Testis (tissue), 3 donors: ENCODE measurements around the gene MYEOV. TPM values are rescaled to one million over a fixed set of nuclear protein-coding genes. Genes with fewer than 3 reads are reported as not detected.

Experiments
- DNase-seq: peaks from one replicate; pipeline ENCODE4 v3.0.0-alpha.2; 2019
- H3K27ac ChIP-seq, 2 donors: fragments of 200-600 bp; sonication (generic); one replicate each; pipeline ENCODE4 v1.5.1; 2019
- H3K27me3 ChIP-seq: fragments of 200-600 bp; sonication (generic); one replicate; pipeline ENCODE4 v1.5.1; 2019
- H3K36me3 ChIP-seq: fragments of 200-600 bp; sonication (generic); one replicate; pipeline ENCODE4 v1.5.1; 2017; ENCODE audit warnings: low read depth; ENCODE audit errors: missing control alignments
- H3K4me1 ChIP-seq: fragments of 200-600 bp; sonication (generic); one replicate; pipeline ENCODE4 v1.5.1; 2019
- H3K4me3 ChIP-seq, 2 donors: fragments of 200-600 bp; sonication (generic); one replicate each; pipeline ENCODE4 v1.5.1; 2017 to 2019
- H3K9me3 ChIP-seq: fragments of 200-600 bp; sonication (generic); one replicate; pipeline ENCODE4 v1.5.1; 2017
- POLR2A ChIP-seq: fragments of 450-650 bp; IDR thresholded peaks from one replicate; pipeline ENCODE4 v1.6.1; 2017; ENCODE audit warnings: antibody characterized with exemption, mild to moderate bottlenecking, moderate library complexity
- WGBS, 2 donors: methylation state at CpG; one replicate each; pipeline ENCODE4 v1.1.5; 2018; 5-methylcytosine and 5-hydroxymethylcytosine counted together
- intact Hi-C: fragments of 100-400 bp; cut with DNase I; formaldehyde crosslinking; loops from one replicate; pipeline ENCODE4 v1.15.1; 2023; ENCODE audit warnings: low total_unique reads
- polyA plus RNA-seq: library from polyadenylated mRNA; stranded (reverse); fragments of 350-450 nt; fragmentation: Illumina TruSeq; extraction: RNeasy Lipid Tissue Mini Kit (QIAGEN cat#74804); gene quantifications from one replicate; pipeline ENCODE4 v1.2.3, GENCODE V29; 2014; ENCODE audit warnings: low read depth, low replicate concordance; ENCODE audit not compliant: insufficient read depth
- total RNA-seq, 2 donors: library from RNA; depleted of rRNA; stranded (reverse); fragments of >200 nt; gene quantifications; one replicate each; pipeline ENCODE4 v1.2.3, GENCODE V29; 2016
- TF ChIP-seq, protein P1 (sequence below), 3 experiments: fragments of 450-650 bp in 2 of 3; fragments of 200-600 bp in 1 of 3; sonication (generic) in 1 of 3; IDR thresholded peaks; one replicate each; pipeline ENCODE4 v1.5.1; 2016 to 2019; ENCODE audit warnings: antibody characterized with exemption in 3 of 3, mild to moderate bottlenecking in 2 of 3, moderate library complexity in 1 of 3

Gene MYEOV
- total and polyA plus RNA-seq, 3 donors from 2014 or later = 0.43 to 1.1 (median 1.1) TPM

DNA sequence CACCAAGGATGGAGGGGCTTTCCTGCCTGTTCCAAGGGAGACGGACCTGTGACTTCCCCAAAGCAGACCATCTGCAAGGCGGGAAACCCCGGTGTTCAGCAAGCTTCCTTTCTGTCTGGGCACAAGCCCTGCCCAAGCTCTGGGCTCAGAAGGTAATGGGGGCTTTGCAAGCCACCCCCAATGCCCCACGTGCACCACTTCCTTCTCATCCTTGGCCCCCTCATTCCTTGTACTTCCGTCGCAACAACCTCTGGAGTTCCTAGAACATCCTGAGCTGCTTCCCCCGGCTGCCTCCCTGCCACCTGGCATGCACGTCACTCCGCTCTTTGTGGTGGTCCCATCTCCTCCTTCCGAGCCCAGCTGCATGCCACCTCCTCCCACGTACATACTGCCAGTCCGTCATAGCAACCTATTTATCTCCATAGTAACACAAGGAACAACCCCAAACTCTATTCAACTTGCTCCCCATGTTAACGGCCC lies 3.9 kb downstream of the MYEOV start:
- intact Hi-C loops = loop anchor here (10.0 kb wide), 1 partner anchor 337 kb away; no protein-coding TSS in a partner anchor
- Histone ChIP-seq H3K27me3 (no peaks in the 10 kb centered on the region), H3K9me3 (no peaks in the 10 kb centered on the region), H3K4me3 (no peak overlapping the region), H3K36me3 (no peaks in the 10 kb centered on the region), H3K4me1 (peaks cover 3% of the 10 kb centered on the region), H3K27ac (no peak overlapping the region)
- WGBS, 2 donors = 64 to 79% methylated on average over 13 of the region's 13 CpGs
- TF ChIP-seq, protein P1, sequence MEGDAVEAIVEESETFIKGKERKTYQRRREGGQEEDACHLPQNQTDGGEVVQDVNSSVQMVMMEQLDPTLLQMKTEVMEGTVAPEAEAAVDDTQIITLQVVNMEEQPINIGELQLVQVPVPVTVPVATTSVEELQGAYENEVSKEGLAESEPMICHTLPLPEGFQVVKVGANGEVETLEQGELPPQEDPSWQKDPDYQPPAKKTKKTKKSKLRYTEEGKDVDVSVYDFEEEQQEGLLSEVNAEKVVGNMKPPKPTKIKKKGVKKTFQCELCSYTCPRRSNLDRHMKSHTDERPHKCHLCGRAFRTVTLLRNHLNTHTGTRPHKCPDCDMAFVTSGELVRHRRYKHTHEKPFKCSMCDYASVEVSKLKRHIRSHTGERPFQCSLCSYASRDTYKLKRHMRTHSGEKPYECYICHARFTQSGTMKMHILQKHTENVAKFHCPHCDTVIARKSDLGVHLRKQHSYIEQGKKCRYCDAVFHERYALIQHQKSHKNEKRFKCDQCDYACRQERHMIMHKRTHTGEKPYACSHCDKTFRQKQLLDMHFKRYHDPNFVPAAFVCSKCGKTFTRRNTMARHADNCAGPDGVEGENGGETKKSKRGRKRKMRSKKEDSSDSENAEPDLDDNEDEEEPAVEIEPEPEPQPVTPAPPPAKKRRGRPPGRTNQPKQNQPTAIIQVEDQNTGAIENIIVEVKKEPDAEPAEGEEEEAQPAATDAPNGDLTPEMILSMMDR (IDR thresholded peaks at IDR 0.05) = no peak
- no peak for TF ChIP-seq POLR2A
- no peak for DNase-seq

GRCh38 chr11:69298267-69299022 lies 4.5 kb downstream of the MYEOV start:
- Histone ChIP-seq H3K4me3 (no peak overlapping the region), H3K27ac (no peak overlapping the region), H3K27me3 (no peaks in the 10 kb centered on the region), H3K9me3 (no peaks in the 10 kb centered on the region), H3K36me3 (no peaks in the 10 kb centered on the region), H3K4me1 (peaks cover 3% of the 10 kb centered on the region)
- DNase-seq = peak; percentile 49
- TF ChIP-seq POLR2A = no peak
- WGBS, 2 donors = 55 to 73% methylated on average over 21 to 22 of the region's 22 CpGs
- intact Hi-C loops = loop anchor here (10.0 kb wide), 1 partner anchor 336 kb away; no protein-coding TSS in a partner anchor

- intact Hi-C loops = loop anchor here (10.0 kb wide), 1 partner anchor 336 kb away; no protein-coding TSS in a partner anchor
- H3K4me3 ChIP-seq = no peak overlapping the region
- TF ChIP-seq, protein P1 (IDR thresholded peaks at IDR 0.05) = no peak
- no peak for TF ChIP-seq POLR2A
- peaks cover 3% of the 10 kb centered on the region for H3K4me1 ChIP-seq
- H3K27ac ChIP-seq = no peak overlapping the region
- H3K27me3 ChIP-seq = no peaks in the 10 kb centered on the region
- no peaks in the 10 kb centered on the region for H3K36me3 ChIP-seq
- WGBS, 2 donors = 83 to 93% methylated on average over 4 to 11 of the region's 11 CpGs
- no peaks in the 10 kb centered on the region for H3K9me3 ChIP-seq
- DNase-seq = no peak
Measured at GRCh38 chr11:69299023-69299461, 5.1 kb downstream of the MYEOV start.

DNA sequence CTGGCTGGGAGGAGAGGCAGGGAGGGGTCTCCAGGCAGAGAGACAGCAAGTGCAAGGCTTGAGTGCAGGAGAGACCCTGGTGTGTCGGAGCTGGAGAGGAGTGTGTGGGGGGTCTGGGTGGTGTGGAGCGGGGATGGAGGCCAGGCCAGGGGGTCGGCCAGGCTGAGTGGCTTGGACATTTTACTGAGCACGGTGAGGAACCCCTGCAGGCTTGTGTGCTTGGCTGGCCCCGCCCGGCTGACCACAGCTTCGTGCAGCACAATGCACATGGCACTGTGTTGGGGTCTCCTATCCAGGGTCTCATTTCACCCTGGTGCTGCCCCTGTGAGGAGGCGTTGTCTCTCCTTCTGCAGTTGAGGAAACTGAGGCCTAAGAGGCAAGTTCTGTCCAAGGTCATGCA lies 5.6 kb downstream of the MYEOV start:
- no peak overlapping the region for H3K27ac ChIP-seq
- intact Hi-C loops = loop anchor here (10.0 kb wide), 1 partner anchor 335 kb away; no protein-coding TSS in a partner anchor
- no peak for DNase-seq
- TF ChIP-seq, protein P1 (IDR thresholded peaks at IDR 0.05) = no peak
- no peak for TF ChIP-seq POLR2A
- no peak overlapping the region for H3K4me3 ChIP-seq
- WGBS, 2 donors = 93 to 94% methylated on average over 8 of the region's 8 CpGs
- H3K9me3 ChIP-seq = no peaks in the 10 kb centered on the region
- no peaks in the 10 kb centered on the region for H3K27me3 ChIP-seq
- H3K36me3 ChIP-seq = no peaks in the 10 kb centered on the region
- peaks cover 3% of the 10 kb centered on the region for H3K4me1 ChIP-seq

GRCh38 chr11:69300120-69301060 lies 6.4 kb downstream of the MYEOV start:
- 80 to 84% methylated on average over 9 to 11 of the region's 11 CpGs for WGBS, 2 donors

More at GRCh38 chr11:69300120-69301060, 6.4 kb downstream of the MYEOV start:
- H3K36me3 ChIP-seq = no peaks in the 10 kb centered on the region
- no peak for DNase-seq
- peaks cover 3% of the 10 kb centered on the region for H3K4me1 ChIP-seq
- intact Hi-C loops = no loop called here
- H3K27ac ChIP-seq = no peak overlapping the region
- no peaks in the 10 kb centered on the region for H3K27me3 ChIP-seq
- no peaks in the 10 kb centered on the region for H3K9me3 ChIP-seq
- no peak overlapping the region for H3K4me3 ChIP-seq
- TF ChIP-seq, protein P1 (IDR thresholded peaks at IDR 0.05) = no peak
- TF ChIP-seq POLR2A = no peak
